HUES64 (cell line): ENCODE measurements around the gene PCP2. TPM values are rescaled to one million over a fixed set of nuclear protein-coding genes. Genes with fewer than 3 reads are reported as not detected.

Source experiments
- H3K27ac ChIP-seq: 2 replicates; pipeline ENCODE4 v1.7.0; 2013; ENCODE audit warnings: low read depth, low read length, inconsistent platforms
- H3K27me3 ChIP-seq: 2 replicates; pipeline ENCODE4 v1.6.1; 2013; ENCODE audit warnings: mild to moderate bottlenecking, low read length; ENCODE audit not compliant: insufficient read depth
- H3K36me3 ChIP-seq: 2 replicates; pipeline ENCODE4 v1.6.1; 2013; ENCODE audit warnings: mild to moderate bottlenecking, low read length; ENCODE audit not compliant: insufficient read depth
- H3K4me1 ChIP-seq: 2 replicates; pipeline ENCODE4 v1.6.1; 2013; ENCODE audit warnings: mild to moderate bottlenecking, low read length, moderate library complexity; ENCODE audit not compliant: insufficient read depth
- H3K4me3 ChIP-seq: 2 replicates; pipeline ENCODE4 v1.5.1; 2013; ENCODE audit warnings: mild to moderate bottlenecking, low read length, moderate library complexity
- H3K9ac ChIP-seq: 2 replicates; pipeline ENCODE4 v1.6.1; 2013; ENCODE audit warnings: mild to moderate bottlenecking, low read depth, low read length
- H3K9me3 ChIP-seq: 2 replicates; pipeline ENCODE4 v1.6.1; 2013; ENCODE audit warnings: low read depth, low read length; ENCODE audit not compliant: insufficient read depth
- WGBS: fragments of 150-250, 120-280 bp; methylation state at CpG from one replicate; pipeline ENCODE4 v1.1.7; 2013; ENCODE audit warnings: missing lambda C conversion rate; 5-methylcytosine and 5-hydroxymethylcytosine counted together
- polyA plus RNA-seq, 2 experiments: library from polyadenylated mRNA; stranded (reverse); fragments of 50-300 nt; gene quantifications; one replicate each; pipeline ENCODE4 v1.2.3, GENCODE V29; 2013

Gene PCP2
- polyA plus RNA-seq (2013, experiment 1 of 2): not detected
- polyA plus RNA-seq (2013, experiment 2 of 2): not detected

GRCh38 chr19:7633698-7634097 is at the start of gene PCP2:
PCP2 (minus strand) TSS chr19:7633719; CDS start chr19:7633457, 262 bp downstream.
- Histone ChIP-seq H3K9ac (no peak within 1 kb of the TSS), H3K9me3 (no peaks in the 10 kb centered on the region), H3K4me1 (peaks cover 7% of the 10 kb centered on the region; the same call in 1 of the 2 replicates), H3K4me3 (no peak within 1 kb of the TSS), H3K36me3 (peaks cover 2% of the 10 kb centered on the region; the same call in 1 of the 2 replicates), H3K27ac (no peak within 1 kb of the TSS), H3K27me3 (peaks cover 22% of the 10 kb centered on the region)
- WGBS: 59% methylated on average over 2 of the region's 2 CpGs

- WGBS: 96% methylated on average over 74 of the region's 74 CpGs
- H3K4me3 ChIP-seq: peak overlapping the region; percentile 87
- 0 out of 2 replicates have a peak overlapping the region, but pooled peaks have one; percentile 37 for H3K27ac ChIP-seq
- no peaks in the 10 kb centered on the region for H3K9me3 ChIP-seq
- H3K27me3 ChIP-seq: peaks cover 12% of the 10 kb centered on the region
- peaks cover 2% of the 10 kb centered on the region; the same call in 1 of the 2 replicates for H3K4me1 ChIP-seq
- peaks cover 11% of the 10 kb centered on the region for H3K36me3 ChIP-seq
- H3K9ac ChIP-seq: peak overlapping the region; percentile 47
Measured at GRCh38 chr19:7682175-7682855, 48.8 kb upstream of the PCP2 start.

- 24% methylated on average over 43 of the region's 43 CpGs for WGBS
- H3K4me1 ChIP-seq: peaks cover 2% of the 10 kb centered on the region; the same call in 1 of the 2 replicates
- H3K27me3 ChIP-seq: peaks cover 16% of the 10 kb centered on the region
- peak overlapping the region; percentile 37; the same call in 1 of the 2 replicates for H3K27ac ChIP-seq
- peak overlapping the region; percentile 82 for H3K9ac ChIP-seq
- peaks cover 11% of the 10 kb centered on the region for H3K36me3 ChIP-seq
- H3K4me3 ChIP-seq: peak overlapping the region; percentile 87
- H3K9me3 ChIP-seq: no peaks in the 10 kb centered on the region
Measured at GRCh38 chr19:7681340-7682174, 48.0 kb upstream of the PCP2 start.

- peaks cover 19% of the 10 kb centered on the region for H3K27me3 ChIP-seq
- WGBS: under 1% methylated on average over 79 of the region's 79 CpGs
- H3K9ac ChIP-seq: peak within 1 kb of the TSS; percentile 82
- H3K4me3 ChIP-seq: peak within 1 kb of the TSS; percentile 87
- peaks cover 2% of the 10 kb centered on the region; the same call in 1 of the 2 replicates for H3K4me1 ChIP-seq
- H3K27ac ChIP-seq: peak within 1 kb of the TSS; percentile 55; the same call in 1 of the 2 replicates
- H3K36me3 ChIP-seq: peaks cover 11% of the 10 kb centered on the region
- H3K9me3 ChIP-seq: no peaks in the 10 kb centered on the region
Measured at GRCh38 chr19:7680606-7681339, 47.3 kb upstream of the PCP2 start, which contains the start of gene TRAPPC5. TRAPPC5 (plus strand) TSS chr19:7680833; CDS start chr19:7682254, 1,421 bp downstream.

- peak overlapping the region; percentile 87 for H3K4me3 ChIP-seq
- peaks cover 19% of the 10 kb centered on the region for H3K27me3 ChIP-seq
- no peak overlapping the region for H3K27ac ChIP-seq
- H3K36me3 ChIP-seq: peaks cover 11% of the 10 kb centered on the region
- no peak overlapping the region for H3K9ac ChIP-seq
- peaks cover 2% of the 10 kb centered on the region; the same call in 1 of the 2 replicates for H3K4me1 ChIP-seq
- 61% methylated on average over 22 of the region's 22 CpGs for WGBS
- H3K9me3 ChIP-seq: no peaks in the 10 kb centered on the region
Measured at GRCh38 chr19:7679771-7680605, 46.5 kb upstream of the PCP2 start.

GRCh38 chr19:7678971-7679751 is 45.6 kb upstream of the PCP2 start:
- H3K9ac ChIP-seq: no peak overlapping the region
- H3K36me3 ChIP-seq: peaks cover 11% of the 10 kb centered on the region
- no peak overlapping the region for H3K27ac ChIP-seq
- 79% methylated on average over 30 of the region's 30 CpGs for WGBS
- no peak overlapping the region for H3K4me3 ChIP-seq
- H3K4me1 ChIP-seq: peaks cover 2% of the 10 kb centered on the region; the same call in 1 of the 2 replicates
- no peaks in the 10 kb centered on the region for H3K9me3 ChIP-seq
- H3K27me3 ChIP-seq: peaks cover 19% of the 10 kb centered on the region

GRCh38 chr19:7677669-7678311 is 44.3 kb upstream of the PCP2 start:
- H3K9ac ChIP-seq: no peak overlapping the region
- WGBS: 35% methylated on average over 12 of the region's 12 CpGs
- H3K9me3 ChIP-seq: no peaks in the 10 kb centered on the region
- H3K4me3 ChIP-seq: no peak overlapping the region
- peaks cover 19% of the 10 kb centered on the region for H3K27me3 ChIP-seq
- H3K4me1 ChIP-seq: peaks cover 2% of the 10 kb centered on the region; the same call in 1 of the 2 replicates
- H3K27ac ChIP-seq: no peak overlapping the region
- H3K36me3 ChIP-seq: peaks cover 5% of the 10 kb centered on the region

GRCh38 chr19:7676854-7677253 is 43.3 kb upstream of the PCP2 start, which contains the start of gene MCEMP1:
MCEMP1 (plus strand) TSS chr19:7677090; CDS start chr19:7677121, 31 bp downstream.
- H3K4me1 ChIP-seq: peaks cover 1% of the 10 kb centered on the region; the same call in 1 of the 2 replicates
- no peak within 1 kb of the TSS for H3K4me3 ChIP-seq

GRCh38 chr19:7676376-7676775 is 42.9 kb upstream of the PCP2 start:
- 57% methylated on average over 7 of the region's 7 CpGs for WGBS
- Histone ChIP-seq H3K27ac (no peak overlapping the region), H3K27me3 (peaks cover 33% of the 10 kb centered on the region), H3K36me3 (no peaks in the 10 kb centered on the region), H3K9ac (no peak overlapping the region), H3K4me1 (no peaks in the 10 kb centered on the region), H3K9me3 (no peaks in the 10 kb centered on the region), H3K4me3 (no peak overlapping the region)

More at GRCh38 chr19:7676854-7677253, 43.3 kb upstream of the PCP2 start, which contains the start of gene MCEMP1:
- no peaks in the 10 kb centered on the region for H3K9me3 ChIP-seq
- peaks cover 28% of the 10 kb centered on the region for H3K27me3 ChIP-seq
- H3K9ac ChIP-seq: no peak within 1 kb of the TSS
- 67% methylated on average over 10 of the region's 10 CpGs for WGBS
- no peaks in the 10 kb centered on the region for H3K36me3 ChIP-seq
- no peak within 1 kb of the TSS for H3K27ac ChIP-seq
